ENCODE results near the gene FBXL4. TPM values are rescaled to one million over a fixed set of nuclear protein-coding genes. Genes with fewer than 3 reads are reported as not detected.

The FBXL4 gene
- polyA plus RNA-seq, 1 of the 3 experiments (the other 2 are of a cell fraction), result 8.1 TPM

DNA sequence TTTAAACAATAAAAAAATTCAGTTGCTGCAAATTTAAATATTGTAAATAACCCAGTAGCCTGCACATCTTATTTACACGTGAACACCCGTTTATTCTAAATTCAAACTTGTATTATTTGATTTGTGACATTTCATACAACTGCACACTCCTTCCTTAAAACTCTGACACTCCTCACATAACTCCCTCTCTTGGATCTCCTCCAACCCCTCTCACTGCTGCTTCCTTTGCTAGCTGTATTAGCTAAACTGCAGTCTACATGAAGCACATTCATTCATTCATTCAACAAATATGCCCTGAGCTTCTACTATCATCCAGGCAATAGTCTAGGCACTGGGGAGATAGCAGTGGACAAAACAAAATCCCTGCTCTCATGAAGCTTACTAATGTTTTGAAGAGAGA lies 47.0 kb downstream of the FBXL4 start:
- no peaks in the 10 kb centered on the region for H4K20me1 ChIP-seq (ENCODE audit: insufficient read depth)
- ChIA-PET POLR2A (no interaction called here), CTCF (interaction anchor here (0.7 kb wide), 1 partner anchor 18 kb away, joined by 3 read pairs; no protein-coding TSS in a partner anchor)
- no peaks in the 10 kb centered on the region for H3F3A ChIP-seq (replicated peaks; ENCODE audit: insufficient read depth)
- H3K4me1 ChIP-seq (ENCODE audit: control insufficient read depth in 1 of 2, insufficient read depth in 2 of 2, low read depth in 1 of 2, low read length in 1 of 2), result no peaks in the 10 kb centered on the region; a peak in 2 of 4 replicates
- TF ChIP-seq NFIC (IDR thresholded peaks at IDR 0.05; ENCODE audit: borderline replicate concordance), result no peak
- TF ChIP-seq GATA2 (CRISPR knock-in tag; IDR thresholded peaks at IDR 0.05), result no peak
- TF ChIP-seq TEAD4 (IDR thresholded peaks at IDR 0.05; ENCODE audit: borderline replicate concordance, insufficient read depth), result no peak
- no peak for TF ChIP-seq RFX5 (IDR thresholded peaks at IDR 0.05; ENCODE audit: low read length)
- TF ChIP-seq NRF1 (IDR thresholded peaks at IDR 0.05; ENCODE audit: low read depth, low read length), result no peak
- TF ChIP-seq MAX (IDR thresholded peaks at IDR 0.05; ENCODE audit: low read depth), result no peak
- no peak for TF ChIP-seq RAD21 (IDR thresholded peaks at IDR 0.05; ENCODE audit: low read length)
- TF ChIP-seq SMC3 (IDR thresholded peaks at IDR 0.05; ENCODE audit: low read depth, low read length), result no peak
- TF ChIP-seq MXI1 (IDR thresholded peaks at IDR 0.05; ENCODE audit: low read depth, low read length), result no peak
- TF ChIP-seq YY1 (IDR thresholded peaks at IDR 0.05; ENCODE audit: low read depth), result no peak
- TF ChIP-seq, protein P1, sequence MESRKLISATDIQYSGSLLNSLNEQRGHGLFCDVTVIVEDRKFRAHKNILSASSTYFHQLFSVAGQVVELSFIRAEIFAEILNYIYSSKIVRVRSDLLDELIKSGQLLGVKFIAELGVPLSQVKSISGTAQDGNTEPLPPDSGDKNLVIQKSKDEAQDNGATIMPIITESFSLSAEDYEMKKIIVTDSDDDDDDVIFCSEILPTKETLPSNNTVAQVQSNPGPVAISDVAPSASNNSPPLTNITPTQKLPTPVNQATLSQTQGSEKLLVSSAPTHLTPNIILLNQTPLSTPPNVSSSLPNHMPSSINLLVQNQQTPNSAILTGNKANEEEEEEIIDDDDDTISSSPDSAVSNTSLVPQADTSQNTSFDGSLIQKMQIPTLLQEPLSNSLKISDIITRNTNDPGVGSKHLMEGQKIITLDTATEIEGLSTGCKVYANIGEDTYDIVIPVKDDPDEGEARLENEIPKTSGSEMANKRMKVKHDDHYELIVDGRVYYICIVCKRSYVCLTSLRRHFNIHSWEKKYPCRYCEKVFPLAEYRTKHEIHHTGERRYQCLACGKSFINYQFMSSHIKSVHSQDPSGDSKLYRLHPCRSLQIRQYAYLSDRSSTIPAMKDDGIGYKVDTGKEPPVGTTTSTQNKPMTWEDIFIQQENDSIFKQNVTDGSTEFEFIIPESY (IDR thresholded peaks at IDR 0.05; ENCODE audit: borderline replicate concordance, low read depth), result no peak
- no peak for TF ChIP-seq MEF2A (IDR thresholded peaks at IDR 0.05; ENCODE audit: borderline replicate concordance, low read depth)
- no peak for TF ChIP-seq REST (IDR thresholded peaks at IDR 0.05; ENCODE audit: low read depth, low read length)
- H2AFZ ChIP-seq (ENCODE audit: low read depth), result no peak overlapping the region
- 95% methylated on average over 2 of the region's 2 CpGs for WGBS (ENCODE audit: low lambda C conversion rate)
- no peak overlapping the region for H3K4me3 ChIP-seq (ENCODE audit: low read depth in 2 of 2, low read length in 1 of 2)
- DNase-seq, result no peak
- H3K9ac ChIP-seq, result no peak overlapping the region
- H3K9me3 ChIP-seq, result no peaks in the 10 kb centered on the region
- H3K27ac ChIP-seq (ENCODE audit: low read depth in 2 of 2, low read length in 1 of 2), result no peak overlapping the region
- H3K27me3 ChIP-seq (ENCODE audit: insufficient read depth), result no peaks in the 10 kb centered on the region
- H3K79me2 ChIP-seq (ENCODE audit: insufficient read depth), result no peaks in the 10 kb centered on the region
- H3K4me2 ChIP-seq, result no peak overlapping the region
- H3K36me3 ChIP-seq (replicated peaks in 1 of 2; ENCODE audit: control insufficient read depth in 1 of 2, insufficient read depth in 2 of 2, low read length in 1 of 2), result peaks cover 61 to 63% of the 10 kb centered on the region in 2 experiments
- H3K9me2 ChIP-seq, result no peaks in the 10 kb centered on the region
